MM.1S (cell line): ENCODE measurements around the gene SMIM34.
"Not testable (repeated sequence)": the region's sequence is repeated elsewhere in the genome, so short reads cannot be mapped to it uniquely, and the experiment has no call there.

ENCODE experiments used
- CTCF ChIP-seq: fragments of 300-600 bp; sonication (generic); IDR thresholded peaks from 2 replicates; pipeline ENCODE4 v1.5.1; 2016; ENCODE audit warnings: antibody characterized with exemption, low read length, mixed read lengths
- EZH2phosphoT487 ChIP-seq: fragments of 300-600 bp; sonication (generic); IDR thresholded peaks from 2 replicates; pipeline ENCODE4 v1.6.1; 2018; ENCODE audit warnings: antibody characterized with exemption, low read length

GRCh38 chr21:34455628-34456027 is 31.9 kb upstream of the SMIM34 start:
- TF ChIP-seq CTCF, EZH2phosphoT487: not testable (repeated sequence)
